GM23338 (cell line): ENCODE data around the gene FAM83C. TPM values are rescaled to one million over a fixed set of nuclear protein-coding genes. Genes with fewer than 3 reads are reported as not detected.

Experiments
- ATAC-seq: fragments of 200-7000 bp; cut with Tn5 transposase; 3 replicates; pipeline ENCODE4 v1.9.1; 2020
- DNase-seq: peaks from one replicate; pipeline ENCODE4 v3.0.0-alpha.2; 2015; ENCODE audit warnings: low spot score
- H2AFZ ChIP-seq: fragments of 200-600 bp; sonication (generic); 2 replicates; pipeline ENCODE4 v1.8.0; 2016; ENCODE audit warnings: antibody characterized with exemption, mild to moderate bottlenecking, moderate library complexity
- H3F3A ChIP-seq: fragments of 200-600 bp; sonication (generic); replicated peaks from 2 replicates; pipeline ENCODE4 v1.8.0; 2017; ENCODE audit warnings: antibody characterized with exemption, mixed run types, low read depth
- H3K27ac ChIP-seq: fragments of 200-600 bp; sonication (generic); 2 replicates; pipeline ENCODE4 v1.6.1; 2016; ENCODE audit warnings: low read depth
- H3K27me3 ChIP-seq: fragments of 200-600 bp; sonication (generic); 2 replicates; pipeline ENCODE4 v1.8.0; 2016; ENCODE audit warnings: mild to moderate bottlenecking, mixed run types, moderate library complexity; ENCODE audit not compliant: insufficient read depth
- H3K36me3 ChIP-seq: fragments of 200-600 bp; sonication (generic); 2 replicates; pipeline ENCODE4 v1.8.0; 2016; ENCODE audit warnings: mild to moderate bottlenecking; ENCODE audit not compliant: insufficient read depth
- H3K4me1 ChIP-seq: fragments of 200-600 bp; sonication (generic); 2 replicates; pipeline ENCODE4 v1.8.0; 2016; ENCODE audit warnings: mild to moderate bottlenecking, moderate library complexity; ENCODE audit not compliant: insufficient read depth
- H3K4me2 ChIP-seq: fragments of 200-600 bp; sonication (generic); 2 replicates; pipeline ENCODE4 v1.7.1; 2017; ENCODE audit warnings: mixed run types
- H3K4me3 ChIP-seq: fragments of 200-600 bp; sonication (generic); 2 replicates; pipeline ENCODE4 v1.6.1; 2016; ENCODE audit warnings: mixed run types
- H3K79me2 ChIP-seq: fragments of 200-600 bp; sonication (generic); replicated peaks from 2 replicates; pipeline ENCODE4 v1.8.0; 2017; ENCODE audit warnings: mild to moderate bottlenecking; ENCODE audit not compliant: insufficient read depth
- H3K9me2 ChIP-seq: fragments of 200-600 bp; sonication (generic); 2 replicates; pipeline ENCODE4 v1.8.0; 2017; ENCODE audit not compliant: insufficient read depth
- H4K20me1 ChIP-seq: fragments of 200-600 bp; sonication (generic); replicated peaks from 2 replicates; pipeline ENCODE4 v1.8.0; 2017; ENCODE audit warnings: mild to moderate bottlenecking; ENCODE audit not compliant: insufficient read depth
- H3K27ac Mint-ChIP-seq: 2 replicates; pipeline ENCODE4 v1.8.0; 2020; ENCODE audit warnings: inconsistent platforms, mild to moderate bottlenecking, moderate library complexity, mixed read lengths
- H3K27me3 Mint-ChIP-seq: 3 replicates; pipeline ENCODE4 v1.8.0; 2022; ENCODE audit warnings: low read depth, mild to moderate bottlenecking, moderate library complexity, mixed read lengths, inconsistent platforms; ENCODE audit not compliant: insufficient read depth, poor library complexity
- H3K36me3 Mint-ChIP-seq: 3 replicates; pipeline ENCODE4 v1.8.0; 2021; ENCODE audit warnings: low read depth, mild to moderate bottlenecking, inconsistent platforms, moderate library complexity, mixed read lengths
- H3K4me1 Mint-ChIP-seq: 3 replicates; pipeline ENCODE4 v1.8.0; 2020; ENCODE audit warnings: mild to moderate bottlenecking, inconsistent platforms, mixed read lengths
- H3K4me3 Mint-ChIP-seq: 3 replicates; pipeline ENCODE4 v1.8.0; 2021; ENCODE audit warnings: moderate library complexity, mild to moderate bottlenecking, inconsistent platforms, mixed read lengths
- H3K9me3 Mint-ChIP-seq: 3 replicates; pipeline ENCODE4 v1.8.0; 2020; ENCODE audit warnings: moderate library complexity, mild to moderate bottlenecking, inconsistent platforms, mixed read lengths
- EZH2 ChIP-seq: fragments of 200-600 bp; sonication (generic); IDR thresholded peaks from one replicate; pipeline ENCODE4 v1.8.0; 2017; ENCODE audit warnings: antibody characterized with exemption, mild to moderate bottlenecking, low read depth; ENCODE audit not compliant: unreplicated experiment
- EZH2phosphoT487 ChIP-seq: fragments of 200-600 bp; sonication (generic); IDR thresholded peaks from one replicate; pipeline ENCODE4 v1.8.1; 2018; ENCODE audit warnings: antibody characterized with exemption; ENCODE audit not compliant: unreplicated experiment
- POLR2AphosphoS5 ChIP-seq: IDR thresholded peaks from 2 replicates; pipeline ENCODE4 v1.6.1; 2016; ENCODE audit warnings: antibody characterized with exemption, low read depth
- polyA plus RNA-seq: library from polyadenylated mRNA; unstranded; fragments of >200 nt; fragmentation: Nextera tagmentation; extraction: Ambion mirVana; gene quantifications from 2 replicates; pipeline ENCODE4 v1.2.1, GENCODE V29; 2016
- total RNA-seq: library from RNA; depleted of rRNA; stranded (reverse); fragments of >200 nt; shearing (Covaris generic); gene quantifications from 2 replicates; pipeline ENCODE4 v1.2.3, GENCODE V29; 2014; rRNA removed
- TF ChIP-seq, protein P1 (sequence below), 2 experiments: fragments of 200-600 bp in 1 of 2; sonication (generic) in 1 of 2; conservative IDR thresholded peaks; 2 replicates each; pipeline versions ENCODE4 v1.5.1 to v1.6.1; 2016 to 2017; ENCODE audit warnings: antibody characterized with exemption in 2 of 2, low read depth in 2 of 2, mild to moderate bottlenecking in 2 of 2, moderate library complexity in 1 of 2

The FAM83C gene
- total and polyA plus RNA-seq, 2 experiments from 2014 or later = 0.10 TPM; not detected in 1

DNA sequence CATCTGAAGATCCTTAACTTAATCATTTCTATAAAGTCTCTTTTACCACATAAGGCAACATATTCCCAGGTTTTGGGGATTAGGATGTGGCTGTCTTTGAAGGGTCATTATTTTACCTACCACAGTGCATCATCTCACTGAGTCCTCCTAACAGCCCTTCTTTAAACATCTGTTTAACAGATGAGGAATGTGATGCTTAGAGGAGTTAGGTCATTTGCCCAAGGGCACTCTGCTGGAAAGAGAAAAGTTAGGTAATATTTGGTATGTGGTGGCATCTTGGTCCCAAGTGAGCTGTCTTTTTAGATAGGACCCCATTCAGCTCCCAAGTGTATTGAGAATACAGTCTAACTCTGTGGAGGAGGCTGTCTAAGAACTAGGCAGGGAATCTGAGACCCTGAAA is 54.7 kb downstream of the FAM83C start:
- Histone ChIP-seq H3K9me2 (no peaks in the 10 kb centered on the region), H3K27me3 (no peaks in the 10 kb centered on the region), H3F3A (no peaks in the 10 kb centered on the region), H4K20me1 (no peaks in the 10 kb centered on the region), H2AFZ (no peak overlapping the region), H3K79me2 (no peaks in the 10 kb centered on the region), H3K4me3 (no peak overlapping the region), H3K36me3 (no peaks in the 10 kb centered on the region), H3K27ac (no peak overlapping the region), H3K4me1 (peaks cover 8% of the 10 kb centered on the region), H3K4me2 (no peak overlapping the region)
- Mint-ChIP-seq H3K27ac (no peak overlapping the region), H3K9me3 (no peaks in the 10 kb centered on the region), H3K4me1 (peaks cover 10% of the 10 kb centered on the region; the same call in 2 of the 3 replicates), H3K27me3 (peaks cover 6% of the 10 kb centered on the region), H3K4me3 (no peak overlapping the region), H3K36me3 (no peaks in the 10 kb centered on the region)
- ATAC-seq = no peak
- no peak for DNase-seq
- TF ChIP-seq POLR2AphosphoS5 (no peak), EZH2phosphoT487 (no peak), EZH2 (no peak)
- TF ChIP-seq, protein P1, sequence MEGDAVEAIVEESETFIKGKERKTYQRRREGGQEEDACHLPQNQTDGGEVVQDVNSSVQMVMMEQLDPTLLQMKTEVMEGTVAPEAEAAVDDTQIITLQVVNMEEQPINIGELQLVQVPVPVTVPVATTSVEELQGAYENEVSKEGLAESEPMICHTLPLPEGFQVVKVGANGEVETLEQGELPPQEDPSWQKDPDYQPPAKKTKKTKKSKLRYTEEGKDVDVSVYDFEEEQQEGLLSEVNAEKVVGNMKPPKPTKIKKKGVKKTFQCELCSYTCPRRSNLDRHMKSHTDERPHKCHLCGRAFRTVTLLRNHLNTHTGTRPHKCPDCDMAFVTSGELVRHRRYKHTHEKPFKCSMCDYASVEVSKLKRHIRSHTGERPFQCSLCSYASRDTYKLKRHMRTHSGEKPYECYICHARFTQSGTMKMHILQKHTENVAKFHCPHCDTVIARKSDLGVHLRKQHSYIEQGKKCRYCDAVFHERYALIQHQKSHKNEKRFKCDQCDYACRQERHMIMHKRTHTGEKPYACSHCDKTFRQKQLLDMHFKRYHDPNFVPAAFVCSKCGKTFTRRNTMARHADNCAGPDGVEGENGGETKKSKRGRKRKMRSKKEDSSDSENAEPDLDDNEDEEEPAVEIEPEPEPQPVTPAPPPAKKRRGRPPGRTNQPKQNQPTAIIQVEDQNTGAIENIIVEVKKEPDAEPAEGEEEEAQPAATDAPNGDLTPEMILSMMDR (conservative IDR thresholded peaks at IDR 0.05; ENCODE audit: low read depth in 2 of 2) = no peak

DNA sequence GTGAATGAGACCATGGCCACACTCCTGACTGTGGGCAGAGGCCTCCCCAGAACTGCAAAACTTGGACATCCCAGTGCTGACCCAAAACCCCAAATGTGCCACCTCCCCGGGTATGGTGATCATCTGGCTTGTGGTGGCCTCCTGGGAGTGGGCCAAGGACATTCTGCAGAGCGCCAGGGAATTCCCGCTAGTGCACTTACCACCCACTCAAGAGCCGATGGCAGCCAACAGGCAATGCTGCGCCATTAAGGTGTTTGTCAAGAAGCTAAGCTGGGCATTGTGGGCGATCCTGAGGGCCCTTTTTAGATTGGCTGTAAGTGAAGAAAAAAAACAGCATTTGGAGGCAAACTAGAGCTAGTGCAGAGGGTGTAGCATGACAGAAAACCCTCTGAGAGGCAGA is 56.3 kb downstream of the FAM83C start:
- 0 out of 2 replicates have a peak, but pooled peaks cover 6% of the 10 kb centered on the region for H3K79me2 ChIP-seq
- no peaks in the 10 kb centered on the region for H3K9me2 ChIP-seq
- Mint-ChIP-seq H3K27ac (no peak overlapping the region), H3K4me1 (peaks cover 6% of the 10 kb centered on the region; the same call in 2 of the 3 replicates), H3K4me3 (no peak overlapping the region), H3K36me3 (no peaks in the 10 kb centered on the region), H3K27me3 (peaks cover 6% of the 10 kb centered on the region), H3K9me3 (no peaks in the 10 kb centered on the region)
- no peak overlapping the region for H3K4me3 ChIP-seq
- H3F3A ChIP-seq = no peaks in the 10 kb centered on the region
- TF ChIP-seq EZH2 (no peak), EZH2phosphoT487 (no peak)
- no peaks in the 10 kb centered on the region for H3K36me3 ChIP-seq
- no peak for DNase-seq
- H2AFZ ChIP-seq = no peak overlapping the region
- peaks cover 8% of the 10 kb centered on the region for H3K4me1 ChIP-seq
- ATAC-seq = no peak
- H3K4me2 ChIP-seq = no peak overlapping the region
- no peaks in the 10 kb centered on the region for H3K27me3 ChIP-seq
- no peak overlapping the region for H3K27ac ChIP-seq
- no peaks in the 10 kb centered on the region; the same call in 1 of the 2 replicates for H4K20me1 ChIP-seq

Other genes starting within 250 kb of the FAM83C start
- gene TRPC4AP, start 199.6 kb downstream of the FAM83C start, total RNA-seq = 74.1 and 89.5 TPM in 2 replicates
- gene TRPC4AP, start 199.6 kb downstream of the FAM83C start, polyA plus RNA-seq = 47.5 and 48.8 TPM in 2 replicates
- gene EDEM2, start 145.1 kb downstream of the FAM83C start, total RNA-seq = 20.7 and 25.3 TPM in 2 replicates
- gene EDEM2, start 145.1 kb downstream of the FAM83C start, polyA plus RNA-seq = 13.9 and 14.2 TPM in 2 replicates
- gene PROCR, start 120.4 kb downstream of the FAM83C start, total RNA-seq = 32.9 and 45.2 TPM in 2 replicates
- 36.1 and 41.5 TPM in 2 replicates for gene PROCR, start 120.4 kb downstream of the FAM83C start, polyA plus RNA-seq
- 24.5 and 27.3 TPM in 2 replicates for gene MMP24, start 65.7 kb downstream of the FAM83C start, total RNA-seq
- 1.8 and 2.0 TPM in 2 replicates for gene MMP24, start 65.7 kb downstream of the FAM83C start, polyA plus RNA-seq
- gene MMP24OS, start 14.3 kb downstream of the FAM83C start, total RNA-seq = 10.5 and 14.6 TPM in 2 replicates
- 25.4 and 31.6 TPM in 2 replicates for gene MMP24OS, start 14.3 kb downstream of the FAM83C start, polyA plus RNA-seq
- gene EIF6, start 7.7 kb downstream of the FAM83C start, total RNA-seq = 149 and 152 TPM in 2 replicates
- 215 and 220 TPM in 2 replicates for gene EIF6, start 7.7 kb downstream of the FAM83C start, polyA plus RNA-seq
- gene UQCC1, start 119.5 kb upstream of the FAM83C start, total RNA-seq = 46.9 and 67.8 TPM in 2 replicates
- gene UQCC1, start 119.5 kb upstream of the FAM83C start, polyA plus RNA-seq = 25.0 and 25.1 TPM in 2 replicates
- gene GDF5, start 145.8 kb upstream of the FAM83C start, total RNA-seq = 0.50 TPM in 1 of 2 replicates, not detected in the other
- not detected in 2 replicates for gene GDF5, start 145.8 kb upstream of the FAM83C start, polyA plus RNA-seq
- gene CEP250, start 163.2 kb upstream of the FAM83C start, total RNA-seq = 28.0 and 39.0 TPM in 2 replicates
- 28.9 and 29.1 TPM in 2 replicates for gene CEP250, start 163.2 kb upstream of the FAM83C start, polyA plus RNA-seq
- not detected in 2 replicates for gene C20orf173, start 237.2 kb upstream of the FAM83C start, total RNA-seq
- gene C20orf173, start 237.2 kb upstream of the FAM83C start, polyA plus RNA-seq = not detected in 2 replicates
- gene ERGIC3, start 249.7 kb upstream of the FAM83C start, total RNA-seq = 121 and 147 TPM in 2 replicates
- gene ERGIC3, start 249.7 kb upstream of the FAM83C start, polyA plus RNA-seq = 139 and 155 TPM in 2 replicates